PC-3 (cell line): Measurements from ENCODE around the gene ST3GAL4.

Source experiments
- EZH2 ChIP-seq: fragments of 300-600 bp; sonication (generic); IDR thresholded peaks from one replicate; pipeline ENCODE4 v1.6.1; 2017; ENCODE audit warnings: antibody characterized with exemption, mild to moderate bottlenecking, low read length; ENCODE audit not compliant: unreplicated experiment
- EZH2phosphoT487 ChIP-seq: fragments of 300-600 bp; sonication (generic); IDR thresholded peaks from 2 replicates; pipeline ENCODE4 v1.6.1; 2018; ENCODE audit warnings: mild to moderate bottlenecking, antibody characterized with exemption, low read length, borderline replicate concordance
- TF ChIP-seq, protein P1 (sequence below): fragments of 300-600 bp; sonication (generic); conservative IDR thresholded peaks from 2 replicates; pipeline ENCODE4 v1.5.1; 2017; ENCODE audit warnings: antibody characterized with exemption, low read depth, mild to moderate bottlenecking, low read length

DNA sequence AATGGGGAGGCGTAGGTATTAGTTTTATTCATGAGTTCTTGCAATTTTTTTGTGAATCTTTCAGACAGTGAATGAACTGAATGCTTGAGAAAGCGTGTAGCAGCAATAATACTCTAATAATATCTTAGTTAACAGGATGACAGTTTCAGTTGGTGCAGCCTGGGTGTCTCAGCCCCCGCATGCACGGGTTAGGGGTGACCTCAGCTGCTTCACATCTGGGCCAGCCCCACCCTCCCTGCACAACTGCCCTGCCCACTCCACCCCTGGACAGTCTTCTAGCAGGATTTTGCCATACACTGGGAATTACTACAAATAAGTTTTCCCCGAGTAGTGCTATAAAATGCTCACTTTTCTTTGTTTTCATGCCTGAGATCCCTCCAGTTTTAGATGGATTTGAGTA is 83.2 kb downstream of the ST3GAL4 start:
- TF ChIP-seq, protein P1, sequence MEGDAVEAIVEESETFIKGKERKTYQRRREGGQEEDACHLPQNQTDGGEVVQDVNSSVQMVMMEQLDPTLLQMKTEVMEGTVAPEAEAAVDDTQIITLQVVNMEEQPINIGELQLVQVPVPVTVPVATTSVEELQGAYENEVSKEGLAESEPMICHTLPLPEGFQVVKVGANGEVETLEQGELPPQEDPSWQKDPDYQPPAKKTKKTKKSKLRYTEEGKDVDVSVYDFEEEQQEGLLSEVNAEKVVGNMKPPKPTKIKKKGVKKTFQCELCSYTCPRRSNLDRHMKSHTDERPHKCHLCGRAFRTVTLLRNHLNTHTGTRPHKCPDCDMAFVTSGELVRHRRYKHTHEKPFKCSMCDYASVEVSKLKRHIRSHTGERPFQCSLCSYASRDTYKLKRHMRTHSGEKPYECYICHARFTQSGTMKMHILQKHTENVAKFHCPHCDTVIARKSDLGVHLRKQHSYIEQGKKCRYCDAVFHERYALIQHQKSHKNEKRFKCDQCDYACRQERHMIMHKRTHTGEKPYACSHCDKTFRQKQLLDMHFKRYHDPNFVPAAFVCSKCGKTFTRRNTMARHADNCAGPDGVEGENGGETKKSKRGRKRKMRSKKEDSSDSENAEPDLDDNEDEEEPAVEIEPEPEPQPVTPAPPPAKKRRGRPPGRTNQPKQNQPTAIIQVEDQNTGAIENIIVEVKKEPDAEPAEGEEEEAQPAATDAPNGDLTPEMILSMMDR: no peak
- TF ChIP-seq EZH2phosphoT487: no peak
- TF ChIP-seq EZH2: no peak
